Prostate gland (tissue), 2 donors: Measurements from ENCODE around the gene IGF1. TPM values are rescaled to one million over a fixed set of nuclear protein-coding genes. Genes with fewer than 3 reads are reported as not detected.

ENCODE experiments used
- DNase-seq: peaks from one replicate; pipeline ENCODE4 v3.0.0-alpha.2; 2019; ENCODE audit warnings: low spot score
- H3K27ac ChIP-seq, 2 donors: fragments of 200-600 bp; sonication (generic); 2 replicates each; pipeline ENCODE4 v1.5.1; 2017 to 2019
- H3K27me3 ChIP-seq: fragments of 200-600 bp; sonication (generic); replicated peaks from 2 replicates; pipeline ENCODE4 v1.5.1; 2019; ENCODE audit not compliant: insufficient read depth
- H3K36me3 ChIP-seq, 2 donors: fragments of 200-600 bp; sonication (generic); 1 replicate in 1 of 2; 2 replicates in 1 of 2; pipeline versions ENCODE4 v1.5.1 to v1.8.1; 2017 to 2019
- H3K4me1 ChIP-seq: fragments of 200-600 bp; sonication (generic); replicated peaks from 2 replicates; pipeline ENCODE4 v1.5.1; 2019
- H3K4me3 ChIP-seq, 2 donors: fragments of 200-600 bp; sonication (generic); 2 replicates each; pipeline ENCODE4 v1.5.1; 2017 to 2019
- H3K9me3 ChIP-seq: fragments of 200-600 bp; sonication (generic); 2 replicates; pipeline ENCODE4 v1.5.1; 2017
- POLR2A ChIP-seq: fragments of 450-650 bp; IDR thresholded peaks from one replicate; pipeline ENCODE4 v1.6.1; 2016; ENCODE audit warnings: antibody characterized with exemption, mild to moderate bottlenecking
- POLR2AphosphoS5 ChIP-seq: sonication (generic); formaldehyde crosslinking; IDR thresholded peaks from one replicate; pipeline ENCODE4 v1.6.1; 2017; ENCODE audit warnings: antibody characterized with exemption
- WGBS: methylation state at CpG from one replicate; pipeline ENCODE4 v1.1.5; 2018; 5-methylcytosine and 5-hydroxymethylcytosine counted together
- intact Hi-C: fragments of 100-400 bp; cut with DNase I; formaldehyde crosslinking; loops from one replicate; pipeline ENCODE4 v1.14.2; 2022
- total RNA-seq, 2 donors: library from RNA; depleted of rRNA; stranded (reverse); fragments of >200 nt; gene quantifications; one replicate each; pipeline ENCODE4 v1.1.0, GENCODE V29; 2016
- TF ChIP-seq, protein P1 (sequence below), 4 experiments: fragments of 200-600 bp in 2 of 4; fragments of 450-650 bp in 2 of 4; sonication (generic) in 2 of 4; IDR thresholded peaks; 1 replicate in 3 of 4; 2 replicates in 1 of 4; pipeline ENCODE4 v1.5.1; 2016 to 2019; ENCODE audit warnings: antibody characterized with exemption in 4 of 4, mild to moderate bottlenecking in 2 of 4, moderate library complexity in 2 of 4

The IGF1 gene
- 10 to 100 TPM in 1 of 2 donors, 1 to 10 TPM in 1; 6.9 to 35.6 TPM for total RNA-seq

DNA sequence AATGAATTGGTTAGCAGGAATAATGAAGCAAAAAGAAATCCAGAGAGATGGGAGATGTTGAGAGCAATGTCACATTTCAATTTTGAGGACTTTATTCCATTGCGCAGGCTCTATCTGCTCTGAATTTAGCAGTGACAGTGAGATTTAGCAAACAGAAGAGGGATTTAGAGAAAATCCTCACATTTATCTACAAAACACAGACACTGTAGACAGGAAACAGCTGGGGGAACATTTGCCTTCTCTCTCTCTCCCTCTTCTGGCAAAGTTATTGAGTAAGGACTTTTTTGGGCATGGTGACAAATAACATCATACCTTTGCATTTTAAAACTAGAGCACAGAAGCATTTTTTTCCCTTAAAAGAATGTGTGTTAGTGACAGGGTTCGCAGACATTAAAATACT is at the start of gene IGF1:
IGF1 (minus strand) TSS at position 158 of the 400 bp plus-strand sequence. CDS start 182 bp downstream, outside the sequence.
- intact Hi-C loops, result loop anchor here (5.0 kb wide), 1 partner anchor 538 kb away; no protein-coding TSS in a partner anchor
- Histone ChIP-seq H3K27ac (peak within 1 kb of the TSS in 1 of 2 donors; percentile 3), H3K36me3 (no peaks in the 10 kb centered on the region), H3K9me3 (no peaks in the 10 kb centered on the region), H3K4me1 (no peaks in the 10 kb centered on the region), H3K4me3 (peak within 1 kb of the TSS; percentile 10 to 18), H3K27me3 (no peaks in the 10 kb centered on the region)
- TF ChIP-seq POLR2AphosphoS5 (no peak), POLR2A (no peak)
- TF ChIP-seq, protein P1, sequence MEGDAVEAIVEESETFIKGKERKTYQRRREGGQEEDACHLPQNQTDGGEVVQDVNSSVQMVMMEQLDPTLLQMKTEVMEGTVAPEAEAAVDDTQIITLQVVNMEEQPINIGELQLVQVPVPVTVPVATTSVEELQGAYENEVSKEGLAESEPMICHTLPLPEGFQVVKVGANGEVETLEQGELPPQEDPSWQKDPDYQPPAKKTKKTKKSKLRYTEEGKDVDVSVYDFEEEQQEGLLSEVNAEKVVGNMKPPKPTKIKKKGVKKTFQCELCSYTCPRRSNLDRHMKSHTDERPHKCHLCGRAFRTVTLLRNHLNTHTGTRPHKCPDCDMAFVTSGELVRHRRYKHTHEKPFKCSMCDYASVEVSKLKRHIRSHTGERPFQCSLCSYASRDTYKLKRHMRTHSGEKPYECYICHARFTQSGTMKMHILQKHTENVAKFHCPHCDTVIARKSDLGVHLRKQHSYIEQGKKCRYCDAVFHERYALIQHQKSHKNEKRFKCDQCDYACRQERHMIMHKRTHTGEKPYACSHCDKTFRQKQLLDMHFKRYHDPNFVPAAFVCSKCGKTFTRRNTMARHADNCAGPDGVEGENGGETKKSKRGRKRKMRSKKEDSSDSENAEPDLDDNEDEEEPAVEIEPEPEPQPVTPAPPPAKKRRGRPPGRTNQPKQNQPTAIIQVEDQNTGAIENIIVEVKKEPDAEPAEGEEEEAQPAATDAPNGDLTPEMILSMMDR (IDR thresholded peaks at IDR 0.05), result no peak
- WGBS, result 17% methylated on average over 2 of the region's 2 CpGs
- no peak for DNase-seq

DNA sequence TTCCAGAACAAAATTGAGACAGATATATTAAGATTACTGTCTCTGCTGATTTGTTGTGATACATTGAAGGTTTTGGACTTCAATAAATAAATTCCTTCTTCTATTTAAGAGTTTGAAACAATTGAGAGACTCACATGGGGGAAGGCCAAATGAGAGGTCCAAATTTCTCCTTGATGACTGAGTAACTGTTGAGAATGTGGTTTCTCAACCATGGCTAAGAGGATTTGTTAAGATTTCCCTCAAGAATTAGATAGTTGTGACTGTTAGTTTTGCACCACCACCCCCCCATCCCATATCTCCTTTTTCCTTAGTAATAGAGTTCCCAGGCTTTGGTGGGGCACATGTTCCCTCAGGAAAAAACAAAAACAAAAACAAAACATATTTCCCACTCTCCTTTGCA is 47.7 kb upstream of the IGF1 start:
- TF ChIP-seq, protein P1 (IDR thresholded peaks at IDR 0.05), result no peak
- no peak for TF ChIP-seq POLR2AphosphoS5
- no peak for TF ChIP-seq POLR2A
- intact Hi-C loops, result no loop called here
- H3K27ac ChIP-seq, result no peak overlapping the region
- H3K9me3 ChIP-seq, result no peaks in the 10 kb centered on the region
- no peak overlapping the region for H3K4me3 ChIP-seq
- H3K4me1 ChIP-seq, result no peaks in the 10 kb centered on the region
- no peaks in the 10 kb centered on the region for H3K27me3 ChIP-seq
- DNase-seq, result no peak
- H3K36me3 ChIP-seq, result no peaks in the 10 kb centered on the region

GRCh38 chr12:102527171-102527720 is 46.9 kb upstream of the IGF1 start:
- Histone ChIP-seq H3K4me1 (no peaks in the 10 kb centered on the region), H3K9me3 (no peaks in the 10 kb centered on the region), H3K27me3 (no peaks in the 10 kb centered on the region), H3K27ac (no peak overlapping the region), H3K4me3 (no peak overlapping the region), H3K36me3 (no peaks in the 10 kb centered on the region)
- no peak for TF ChIP-seq POLR2A
- TF ChIP-seq, protein P1 (IDR thresholded peaks at IDR 0.05), result no peak
- no peak for TF ChIP-seq POLR2AphosphoS5
- DNase-seq, result no peak
- WGBS, result 76% methylated on average over 8 of the region's 8 CpGs
- intact Hi-C loops, result no loop called here

DNA sequence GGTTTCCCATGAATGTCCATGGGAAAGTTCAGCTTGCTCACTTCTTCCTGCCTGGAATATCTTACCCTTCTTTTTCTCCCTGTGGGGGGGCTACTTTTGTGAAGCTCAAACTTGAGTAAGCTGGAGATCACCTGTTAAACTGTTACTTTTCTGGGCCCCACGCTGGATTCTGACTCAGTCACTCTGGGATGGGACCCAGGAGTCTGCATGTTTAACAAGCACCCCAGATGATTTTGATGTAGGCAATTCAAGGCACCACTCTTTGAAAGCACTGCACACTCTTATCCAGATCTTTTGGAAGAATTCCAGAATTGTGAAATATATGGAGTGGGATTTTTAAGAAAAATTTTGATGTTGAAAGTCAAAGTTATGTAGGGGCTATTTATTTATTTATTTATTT is 46.3 kb upstream of the IGF1 start:
- 57% methylated on average over 1 of the region's 1 CpG for WGBS
- no peak overlapping the region for H3K27ac ChIP-seq
- no peaks in the 10 kb centered on the region for H3K4me1 ChIP-seq
- H3K27me3 ChIP-seq, result no peaks in the 10 kb centered on the region
- no peak overlapping the region for H3K4me3 ChIP-seq
- no peak for DNase-seq
- H3K36me3 ChIP-seq, result no peaks in the 10 kb centered on the region
- H3K9me3 ChIP-seq, result no peaks in the 10 kb centered on the region
- intact Hi-C loops, result no loop called here
- TF ChIP-seq POLR2AphosphoS5 (no peak), POLR2A (no peak)
- TF ChIP-seq, protein P1 (IDR thresholded peaks at IDR 0.05), result no peak

DNA sequence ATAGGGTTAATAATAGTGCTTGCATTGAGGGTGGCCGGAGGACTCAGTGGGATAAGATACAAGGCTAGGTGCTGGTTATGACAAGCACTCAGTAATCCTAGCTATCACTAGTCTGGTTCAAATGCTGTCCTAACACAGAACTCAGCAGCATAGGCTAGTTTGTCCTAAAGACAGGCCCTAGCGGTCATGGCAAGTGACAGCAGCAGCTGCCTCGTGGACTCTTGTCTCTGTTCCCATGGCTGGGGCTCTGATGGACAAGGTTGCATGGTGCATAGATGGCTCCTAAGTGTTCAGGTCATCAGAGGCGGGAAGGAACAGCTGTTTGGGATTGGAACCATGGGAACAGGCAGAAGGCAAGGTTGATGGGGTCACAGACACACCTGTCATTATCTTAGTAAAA is 42.4 kb upstream of the IGF1 start:
- Histone ChIP-seq H3K27ac (no peak overlapping the region), H3K36me3 (no peaks in the 10 kb centered on the region), H3K4me1 (no peaks in the 10 kb centered on the region), H3K27me3 (no peaks in the 10 kb centered on the region), H3K4me3 (no peak overlapping the region), H3K9me3 (no peaks in the 10 kb centered on the region)
- intact Hi-C loops, result no loop called here
- WGBS, result 84% methylated on average over 4 of the region's 4 CpGs
- no peak for DNase-seq
- no peak for TF ChIP-seq POLR2AphosphoS5
- TF ChIP-seq, protein P1 (IDR thresholded peaks at IDR 0.05), result no peak
- no peak for TF ChIP-seq POLR2A
